ENCODE data around the gene IER2. TPM values are rescaled to one million over a fixed set of nuclear protein-coding genes. Genes with fewer than 3 reads are reported as not detected.

IER2 gene
- total RNA-seq, 1 experiment from 2014 or later, result 247 TPM

GRCh38 chr19:13190781-13191540, 40.8 kb downstream of the IER2 start:
- 0 out of 2 replicates have a peak, but pooled peaks have one; percentile 33 for ATAC-seq

More at GRCh38 chr19:13190781-13191540, 40.8 kb downstream of the IER2 start:
- DNase-seq (ENCODE audit: low read depth, low spot score), result no peak
- TF ChIP-seq SIN3A (IDR thresholded peaks at IDR 0.05; ENCODE audit: low read depth) (no peak), EZH2 (IDR thresholded peaks at IDR 0.05) (no peak), ZNF274 (IDR thresholded peaks at IDR 0.05; ENCODE audit: low read depth, low read length) (no peak), POLR2A (IDR thresholded peaks at IDR 0.05; ENCODE audit: borderline replicate concordance, extremely low read depth, insufficient read depth, insufficient read length) (no peak), MAX (IDR thresholded peaks at IDR 0.05) (no peak), CEBPB (IDR thresholded peaks at IDR 0.05; ENCODE audit: low read depth) (no peak), FOSL1 (IDR thresholded peaks at IDR 0.05; ENCODE audit: low read depth) (no peak), ELF1 (IDR thresholded peaks at IDR 0.05; ENCODE audit: borderline replicate concordance, low read depth) (no peak), SRF (IDR thresholded peaks at IDR 0.05; ENCODE audit: low read depth) (no peak), SP1 (IDR thresholded peaks at IDR 0.05; ENCODE audit: low read depth) (no peak), RAD21 (IDR thresholded peaks at IDR 0.05; ENCODE audit: low read depth) (no peak)
- TF ChIP-seq, protein P1, sequence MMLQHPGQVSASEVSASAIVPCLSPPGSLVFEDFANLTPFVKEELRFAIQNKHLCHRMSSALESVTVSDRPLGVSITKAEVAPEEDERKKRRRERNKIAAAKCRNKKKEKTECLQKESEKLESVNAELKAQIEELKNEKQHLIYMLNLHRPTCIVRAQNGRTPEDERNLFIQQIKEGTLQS (IDR thresholded peaks at IDR 0.05), result no peak
- BruUV-seq (replicated peaks), result no TSS peak
- Histone ChIP-seq H3K27me3 (ENCODE audit: insufficient read depth, low read length) (no peaks in the 10 kb centered on the region), H3K27ac (ENCODE audit: low read depth, low read length) (no peak overlapping the region), H3K4me1 (ENCODE audit: control insufficient read depth in 1 of 2, insufficient read depth in 2 of 2, low read length in 2 of 2) (peaks cover 34 to 48% of the 10 kb centered on the region in 2 experiments), H2AFZ (ENCODE audit: low read depth, low read length, poor library complexity, severe bottlenecking) (peak overlapping the region; percentile 88), H3K79me2 (ENCODE audit: insufficient read depth, low read length) (no peaks in the 10 kb centered on the region), H3K36me3 (ENCODE audit: control insufficient read depth in 1 of 2, insufficient read depth in 2 of 2, low read length in 2 of 2) (no peaks in the 10 kb centered on the region), H3K9ac (ENCODE audit: low read length) (0 out of 2 replicates have a peak overlapping the region, but pooled peaks have one; percentile 20), H4K20me1 (ENCODE audit: insufficient read depth) (no peaks in the 10 kb centered on the region), H3K9me3 (ENCODE audit: control insufficient read depth in 1 of 2, insufficient read depth in 1 of 2, low read depth in 1 of 2, low read length in 2 of 2) (no peaks in the 10 kb centered on the region), H3K4me3 (replicated peaks in 1 of 2; ENCODE audit: low read depth in 1 of 2, low read length in 2 of 2) (peak overlapping the region in 1 of 2 experiments; percentile 11; a peak in 1 of 4 replicates), H3K4me2 (ENCODE audit: low read length) (peak overlapping the region; percentile 49), H3K9me2 (ENCODE audit: insufficient read depth) (no peaks in the 10 kb centered on the region)
- ChIA-PET POLR2A (interaction anchor here (1.5 kb wide), 1 partner anchor 23 kb away, joined by 12 read pairs; no protein-coding TSS in a partner anchor), RAD21 (ENCODE audit: low non-redundant PET in 1 of 2, low total read pairs in 2 of 2, uncharacterized antibody in 2 of 2, unreplicated experiment in 2 of 2) (interaction anchor here in 1 of 2 experiments (0.7 kb wide), 1 partner anchor 11 kb away, joined by 3 read pairs; no protein-coding TSS in a partner anchor), CTCF (interaction anchor here (0.7 to 1.2 kb wide), 2 partner anchors 21 to 71 kb away, joined by 3 to 5 read pairs; no protein-coding TSS in a partner anchor)
- intact Hi-C loops (cut with micrococcal nuclease), result loop anchor here (2.0 kb wide), 1 partner anchor 36 kb away; no protein-coding TSS in a partner anchor

Measured in HCT116 (cell line).